ENCODE measurements around the gene CRAMP1.

Gene CRAMP1

DNA sequence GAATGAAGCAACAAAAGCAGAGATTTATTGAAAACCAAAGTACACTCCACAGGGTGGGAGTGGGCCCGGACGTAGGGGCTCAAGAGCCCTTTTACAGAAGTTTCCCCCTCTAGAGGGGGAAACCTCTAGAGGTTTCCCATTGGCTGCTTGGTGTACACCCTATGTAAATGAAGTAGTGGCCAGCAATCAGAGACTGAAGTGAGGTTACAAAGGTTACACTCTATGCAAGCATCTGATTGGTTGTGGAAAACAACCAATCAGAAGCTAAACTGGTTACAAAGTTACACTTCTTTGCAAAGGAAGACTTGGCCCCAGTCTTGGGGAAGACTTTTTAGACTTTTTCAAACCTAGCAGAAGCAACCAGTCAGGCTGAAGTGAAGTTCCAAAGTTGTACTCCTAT lies 27.1 kb downstream of the CRAMP1 start:
- H3K4me3 ChIP-seq (ENCODE audit: low read depth, low read length) = no peak overlapping the region
- CTCF ChIA-PET = no interaction called here
- TF ChIP-seq, protein P1, sequence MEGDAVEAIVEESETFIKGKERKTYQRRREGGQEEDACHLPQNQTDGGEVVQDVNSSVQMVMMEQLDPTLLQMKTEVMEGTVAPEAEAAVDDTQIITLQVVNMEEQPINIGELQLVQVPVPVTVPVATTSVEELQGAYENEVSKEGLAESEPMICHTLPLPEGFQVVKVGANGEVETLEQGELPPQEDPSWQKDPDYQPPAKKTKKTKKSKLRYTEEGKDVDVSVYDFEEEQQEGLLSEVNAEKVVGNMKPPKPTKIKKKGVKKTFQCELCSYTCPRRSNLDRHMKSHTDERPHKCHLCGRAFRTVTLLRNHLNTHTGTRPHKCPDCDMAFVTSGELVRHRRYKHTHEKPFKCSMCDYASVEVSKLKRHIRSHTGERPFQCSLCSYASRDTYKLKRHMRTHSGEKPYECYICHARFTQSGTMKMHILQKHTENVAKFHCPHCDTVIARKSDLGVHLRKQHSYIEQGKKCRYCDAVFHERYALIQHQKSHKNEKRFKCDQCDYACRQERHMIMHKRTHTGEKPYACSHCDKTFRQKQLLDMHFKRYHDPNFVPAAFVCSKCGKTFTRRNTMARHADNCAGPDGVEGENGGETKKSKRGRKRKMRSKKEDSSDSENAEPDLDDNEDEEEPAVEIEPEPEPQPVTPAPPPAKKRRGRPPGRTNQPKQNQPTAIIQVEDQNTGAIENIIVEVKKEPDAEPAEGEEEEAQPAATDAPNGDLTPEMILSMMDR (IDR thresholded peaks at IDR 0.05; ENCODE audit: insufficient read depth, low read length, missing control alignments) = no peak
- POLR2A ChIA-PET = no interaction called here
- no peak for DNase-seq (ENCODE audit: low read depth, low spot score)

DNA sequence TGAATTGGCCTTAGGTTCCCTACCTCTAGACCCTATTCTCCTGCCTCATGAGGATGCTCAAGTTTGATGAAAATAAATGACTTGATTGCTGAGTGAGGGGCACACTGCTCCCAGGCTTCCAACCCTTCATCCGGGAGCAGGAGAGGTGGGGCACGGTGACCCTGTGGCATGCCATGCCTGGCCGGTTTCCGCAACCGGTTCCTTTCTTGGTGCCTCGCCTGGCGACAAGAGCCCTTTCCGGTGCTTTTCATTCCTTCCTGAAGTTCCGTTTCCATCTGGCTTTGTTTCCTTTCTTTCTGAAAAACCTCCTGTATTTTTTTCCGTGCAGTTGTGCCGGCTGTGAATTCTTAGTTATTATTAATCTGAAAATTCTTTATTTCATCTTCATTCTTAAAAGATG lies 27.7 kb downstream of the CRAMP1 start:
- no peak overlapping the region for H3K4me3 ChIP-seq (ENCODE audit: low read depth, low read length)
- no peak for DNase-seq (ENCODE audit: low read depth, low spot score)
- POLR2A ChIA-PET = no interaction called here
- CTCF ChIA-PET = no interaction called here
- TF ChIP-seq, protein P1 (IDR thresholded peaks at IDR 0.05; ENCODE audit: insufficient read depth, low read length, missing control alignments) = no peak

DNA sequence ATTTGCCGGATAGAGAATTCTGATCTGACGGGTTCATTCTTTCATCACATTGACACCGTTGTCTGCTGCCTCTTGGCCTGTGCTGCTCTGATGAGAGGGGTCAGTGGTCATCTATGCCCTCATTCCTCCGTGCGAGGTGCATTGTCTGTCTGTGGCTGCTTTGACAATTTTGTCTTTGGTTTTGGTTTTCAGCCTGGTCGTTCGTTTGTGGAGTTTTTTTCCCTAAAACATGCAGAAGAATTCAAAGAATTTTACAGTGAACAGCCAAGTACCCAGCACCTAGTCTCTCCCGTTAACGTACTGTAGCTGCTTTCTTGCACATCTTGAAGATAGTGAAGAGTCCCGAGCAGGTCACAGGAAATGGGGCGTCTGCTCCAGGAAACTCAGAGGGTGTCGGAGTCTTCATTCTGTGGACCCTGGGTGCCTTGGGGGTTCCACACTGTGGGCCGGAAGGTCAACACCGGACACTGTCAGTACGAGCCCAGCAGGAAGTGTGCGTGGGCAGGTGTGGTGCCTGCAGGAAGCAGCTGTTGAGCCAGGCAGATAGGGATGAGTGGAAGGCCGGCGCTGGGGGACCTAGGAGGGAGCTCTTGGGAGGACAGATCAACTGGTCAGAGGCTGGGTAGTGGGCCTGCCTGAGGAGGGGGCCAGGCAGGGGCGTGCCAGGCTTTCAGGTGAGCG lies 28.2 kb downstream of the CRAMP1 start:
- CTCF ChIA-PET = no interaction called here
- POLR2A ChIA-PET = no interaction called here

DNA sequence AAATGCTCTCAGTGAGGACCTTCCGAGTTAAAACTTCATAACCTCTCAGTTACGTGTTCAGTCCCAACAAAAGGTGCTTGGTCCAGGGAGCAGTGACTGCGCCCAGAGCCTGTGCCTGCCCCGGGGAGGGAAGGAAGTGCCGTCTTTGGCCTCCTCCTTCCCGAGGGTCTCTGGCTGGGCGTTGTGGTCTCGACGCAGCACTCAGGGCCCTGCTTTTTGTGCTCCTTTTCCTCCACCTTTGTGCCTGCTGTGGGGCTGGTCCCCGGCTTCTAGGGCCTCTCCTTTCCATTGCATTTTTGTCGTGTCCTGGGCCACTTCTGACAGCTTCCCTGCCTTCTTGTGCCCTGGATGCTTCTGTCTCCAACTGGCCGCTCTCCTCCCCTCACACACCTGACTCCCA lies 29.1 kb downstream of the CRAMP1 start:
- POLR2A ChIA-PET = no interaction called here
- TF ChIP-seq, protein P1 (IDR thresholded peaks at IDR 0.05; ENCODE audit: insufficient read depth, low read length, missing control alignments) = no peak
- no peak for DNase-seq (ENCODE audit: low read depth, low spot score)
- H3K4me3 ChIP-seq (ENCODE audit: low read depth, low read length) = no peak overlapping the region
- CTCF ChIA-PET = no interaction called here

More for the DNA sequence above, 28.2 kb downstream of the CRAMP1 start:
- DNase-seq (ENCODE audit: low read depth, low spot score) = no peak
- H3K4me3 ChIP-seq (ENCODE audit: low read depth, low read length) = no peak overlapping the region
- TF ChIP-seq, protein P1 (IDR thresholded peaks at IDR 0.05; ENCODE audit: insufficient read depth, low read length, missing control alignments) = no peak

DNA sequence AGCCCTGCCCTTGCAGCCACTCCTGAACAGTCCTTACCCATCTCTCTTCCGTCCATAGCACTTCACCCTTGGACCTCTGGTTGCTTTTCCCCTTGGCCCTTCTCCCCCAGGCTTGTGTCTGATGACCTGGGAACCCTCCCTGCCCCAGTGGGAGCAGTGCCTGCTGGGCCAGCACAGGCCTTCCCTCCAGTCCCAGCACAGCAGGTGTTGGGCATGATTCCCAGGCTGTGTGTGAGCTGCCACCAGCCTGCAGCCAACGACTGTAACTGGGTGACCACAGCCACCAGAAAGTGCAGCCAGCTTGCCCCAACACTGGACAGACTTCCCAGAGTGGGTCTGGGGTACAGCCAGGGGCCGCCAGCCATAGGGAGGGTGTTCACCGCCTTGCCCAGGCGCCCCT lies 30.0 kb downstream of the CRAMP1 start:
- CTCF ChIA-PET = no interaction called here

DNA sequence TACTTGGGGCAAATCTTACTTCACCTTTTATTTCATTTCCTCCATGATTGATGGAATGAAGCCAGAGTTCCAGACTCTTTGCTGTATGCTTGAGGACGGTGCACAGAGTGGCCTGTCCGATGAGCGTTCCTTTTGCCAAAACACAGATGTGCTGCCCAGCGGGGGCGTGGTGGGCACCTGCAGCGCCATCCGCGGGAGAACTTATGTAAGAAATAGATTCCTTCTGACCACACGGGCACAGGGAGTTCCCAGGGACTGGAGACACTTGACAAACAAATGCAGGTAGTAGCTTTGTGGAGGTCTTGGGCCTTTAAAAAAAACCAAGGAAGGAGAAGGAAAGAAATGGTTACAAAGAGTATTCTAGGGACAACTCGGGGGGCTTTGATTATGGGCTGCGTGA lies 30.6 kb downstream of the CRAMP1 start:
- no peak for DNase-seq (ENCODE audit: low read depth, low spot score)
- TF ChIP-seq, protein P1 (IDR thresholded peaks at IDR 0.05; ENCODE audit: insufficient read depth, low read length, missing control alignments) = no peak
- CTCF ChIA-PET = no interaction called here
- POLR2A ChIA-PET = no interaction called here
- H3K4me3 ChIP-seq (ENCODE audit: low read depth, low read length) = no peak overlapping the region

More for the DNA sequence above, 30.0 kb downstream of the CRAMP1 start:
- DNase-seq (ENCODE audit: low read depth, low spot score) = no peak
- TF ChIP-seq, protein P1 (IDR thresholded peaks at IDR 0.05; ENCODE audit: insufficient read depth, low read length, missing control alignments) = no peak
- H3K4me3 ChIP-seq (ENCODE audit: low read depth, low read length) = no peak overlapping the region
- POLR2A ChIA-PET = no interaction called here

All from AG04449 (cell line).